Activated naive CD4-positive, alpha-beta T cell treated with anti-CD3 and anti-CD28 coated beads, Interleukin-2, amount 50 U/mL, for 72 hours (primary cell): ENCODE results near the gene SNRPD1. TPM values are rescaled to one million over a fixed set of nuclear protein-coding genes. Genes with fewer than 3 reads are reported as not detected.
A peak's percentile ranks its signal among the peaks of the same experiment; 100 is the strongest.
"Not testable (repeated sequence)": the region's sequence is repeated elsewhere in the genome, so short reads cannot be mapped to it uniquely, and the experiment has no call there.

Experiments
- ATAC-seq, 2 donors: fragments of 150-1000 bp; cut with Tn5 transposase; 2 replicates each; pipeline ENCODE4 v1.10.0; 2021; ENCODE audit warnings: mild to moderate bottlenecking in 2 of 2, moderate library complexity in 2 of 2
- DNase-seq, 2 donors: peaks; one replicate each; pipeline ENCODE4 v3.0.0; 2021 to 2022; ENCODE audit warnings: low spot score in 2 of 2
- H3K27ac Mint-ChIP-seq, 2 donors: one replicate each; pipeline ENCODE4 v1.8.0; 2022; ENCODE audit warnings: mild to moderate bottlenecking in 2 of 2, mixed read lengths in 2 of 2
- H3K36me3 Mint-ChIP-seq, 2 donors: one replicate each; pipeline ENCODE4 v1.8.0; 2022; ENCODE audit warnings: mixed read lengths in 2 of 2
- H3K9me3 Mint-ChIP-seq, 2 donors: one replicate each; pipeline ENCODE4 v1.8.0; 2022; ENCODE audit warnings: mixed read lengths in 2 of 2
- total RNA-seq, 2 donors: library from RNA; stranded (reverse); gene quantifications; one replicate each; pipeline ENCODE4 v1.2.3, GENCODE V29; 2022

The SNRPD1 gene
- total RNA-seq, 2 donors from 2014 or later: 88.2 to 135 TPM

DNA sequence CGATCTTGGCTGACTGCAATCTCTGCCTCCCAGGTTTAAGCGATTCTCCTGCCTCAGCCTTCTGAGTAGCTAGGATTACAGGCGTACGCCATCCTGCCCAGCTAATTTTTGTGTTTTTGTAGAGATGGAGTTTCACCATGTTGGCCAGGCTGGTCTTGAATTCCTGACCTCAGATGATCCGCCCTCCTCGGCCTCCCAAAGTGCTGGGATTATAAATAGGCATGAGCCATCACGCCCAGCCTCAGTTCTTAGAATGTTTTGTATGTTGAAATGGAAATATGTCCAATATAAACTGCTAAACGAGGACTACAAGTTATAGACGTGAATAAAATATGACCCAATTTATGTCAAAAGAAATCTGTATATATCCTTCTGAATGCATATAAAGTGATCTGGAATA, 9.5 kb downstream of the SNRPD1 start:
- DNase-seq, H3K27ac Mint-ChIP-seq, ATAC-seq, H3K9me3 Mint-ChIP-seq: not testable (repeated sequence)
- peaks cover 5 to 38% of the 10 kb centered on the region in 2 donors for H3K36me3 Mint-ChIP-seq

- ATAC-seq (no peak), DNase-seq (no peak)
- peaks cover 5 to 33% of the 10 kb centered on the region in 2 donors for H3K36me3 Mint-ChIP-seq
- H3K27ac Mint-ChIP-seq: peak overlapping the region in 1 of 2 donors; percentile 75
- H3K9me3 Mint-ChIP-seq: no peaks in the 10 kb centered on the region
Observed at GRCh38 chr18:21629089-21629832, 17.1 kb downstream of the SNRPD1 start.

GRCh38 chr18:21632393-21632792, 20.3 kb downstream of the SNRPD1 start:
- ATAC-seq: no peak
- DNase-seq: no peak
- peaks cover 0 to 27% of the 10 kb centered on the region in 2 donors for H3K36me3 Mint-ChIP-seq
- no peak overlapping the region for H3K27ac Mint-ChIP-seq
- no peaks in the 10 kb centered on the region for H3K9me3 Mint-ChIP-seq

GRCh38 chr18:21634588-21635199, 22.6 kb downstream of the SNRPD1 start:
- Mint-ChIP-seq H3K36me3 (peaks cover 0 to 13% of the 10 kb centered on the region in 2 donors), H3K27ac (no peak overlapping the region), H3K9me3 (no peaks in the 10 kb centered on the region)
- no peak for DNase-seq
- ATAC-seq: no peak

GRCh38 chr18:21636769-21637168, 24.7 kb downstream of the SNRPD1 start:
- Mint-ChIP-seq H3K9me3 (no peaks in the 10 kb centered on the region), H3K27ac (no peak overlapping the region), H3K36me3 (peaks cover 0 to 9% of the 10 kb centered on the region in 2 donors)
- no peak for DNase-seq
- ATAC-seq: no peak

GRCh38 chr18:21638822-21639221, 26.7 kb downstream of the SNRPD1 start:
- Mint-ChIP-seq H3K9me3 (no peaks in the 10 kb centered on the region), H3K36me3 (peaks cover 0 to 7% of the 10 kb centered on the region in 2 donors), H3K27ac (peak overlapping the region; percentile 20 to 72)
- ATAC-seq (no peak), DNase-seq (no peak)

DNA sequence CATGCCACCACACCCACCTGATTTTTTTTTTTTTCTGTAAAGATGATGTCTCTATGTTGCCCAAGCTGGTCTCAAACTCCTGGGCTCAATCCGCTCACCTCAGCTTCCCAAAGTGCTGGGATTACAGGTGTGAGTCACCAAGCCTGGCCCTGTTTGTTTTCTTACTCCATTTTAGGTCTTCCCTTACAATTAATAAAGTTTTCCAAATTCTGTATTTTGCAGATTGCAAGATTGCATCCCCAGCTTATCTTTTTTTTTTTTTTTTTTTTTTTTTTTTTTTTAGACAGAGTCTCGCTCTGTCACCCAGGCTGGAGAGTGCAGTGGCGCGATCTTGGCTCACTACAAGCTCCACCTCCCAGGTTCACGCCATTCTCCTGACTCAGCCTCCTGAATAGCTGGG, 28.3 kb downstream of the SNRPD1 start:
- not testable (repeated sequence) for ATAC-seq, H3K9me3 Mint-ChIP-seq, H3K27ac Mint-ChIP-seq, H3K36me3 Mint-ChIP-seq, DNase-seq

GRCh38 chr18:21650311-21650710, 38.2 kb downstream of the SNRPD1 start:
- no peak for ATAC-seq
- no peak overlapping the region for H3K27ac Mint-ChIP-seq
- peaks cover 0 to 5% of the 10 kb centered on the region in 2 donors for H3K9me3 Mint-ChIP-seq
- DNase-seq: no peak
- peaks cover 6 to 7% of the 10 kb centered on the region in 2 donors for H3K36me3 Mint-ChIP-seq

GRCh38 chr18:21652073-21652472, 40.0 kb downstream of the SNRPD1 start:
- Mint-ChIP-seq H3K36me3 (peaks cover 6 to 7% of the 10 kb centered on the region in 2 donors), H3K9me3 (peaks cover 0 to 5% of the 10 kb centered on the region in 2 donors), H3K27ac (peak overlapping the region in 1 of 2 donors; percentile 12)
- ATAC-seq: no peak
- no peak for DNase-seq

DNA sequence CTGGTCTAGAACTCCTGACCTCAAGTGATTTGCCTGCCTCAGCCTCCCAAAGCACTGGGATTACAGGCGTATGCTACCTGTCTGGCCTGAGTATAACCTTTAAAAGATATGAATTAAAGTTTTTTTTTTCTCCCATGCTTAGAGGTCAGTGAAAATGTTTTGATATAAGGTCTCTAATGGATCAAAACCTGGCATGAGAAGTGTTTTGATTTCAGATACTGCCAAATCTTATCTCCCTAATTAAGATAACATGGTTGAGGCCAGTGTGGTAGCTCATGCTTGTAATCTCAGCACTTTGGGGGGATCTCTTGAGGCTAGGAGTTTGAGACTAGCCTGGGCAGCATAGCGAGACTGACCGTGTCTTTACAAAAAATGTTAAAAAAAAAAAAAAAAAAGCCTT, 41.2 kb downstream of the SNRPD1 start:
- no peak for DNase-seq
- peaks cover 0 to 5% of the 10 kb centered on the region in 2 donors for H3K9me3 Mint-ChIP-seq

GRCh38 chr18:21656402-21656801, 44.3 kb downstream of the SNRPD1 start:
- ATAC-seq: no peak
- Mint-ChIP-seq H3K36me3 (peaks cover 6 to 7% of the 10 kb centered on the region in 2 donors), H3K9me3 (peaks cover 0 to 5% of the 10 kb centered on the region in 2 donors), H3K27ac (no peak overlapping the region)
- no peak for DNase-seq

More for the DNA sequence above, 41.2 kb downstream of the SNRPD1 start:
- H3K36me3 Mint-ChIP-seq: peaks cover 6 to 7% of the 10 kb centered on the region in 2 donors
- ATAC-seq: no peak
- no peak overlapping the region for H3K27ac Mint-ChIP-seq

DNA sequence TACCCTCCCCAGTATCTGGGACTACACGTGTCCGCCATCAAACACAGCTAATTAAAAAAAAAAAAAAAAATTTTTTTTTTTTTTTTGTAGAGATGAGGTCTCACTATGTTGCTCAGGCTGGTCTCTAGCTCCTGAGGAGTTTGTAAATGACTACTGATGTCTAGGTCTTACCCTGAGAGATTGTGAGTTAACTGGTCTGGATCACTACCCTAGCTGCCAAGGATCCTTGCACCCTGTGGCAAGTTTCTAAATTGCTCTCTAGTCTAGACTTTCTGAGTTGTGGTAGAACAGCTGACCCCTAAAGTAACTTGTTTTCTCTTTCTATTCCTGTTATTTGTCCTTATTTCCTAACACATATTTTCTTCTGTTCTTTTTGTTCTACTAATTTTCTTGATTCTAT, 48.0 kb downstream of the SNRPD1 start:
- H3K9me3 Mint-ChIP-seq: no peaks in the 10 kb centered on the region
- ATAC-seq: peak; percentile 26 to 74
- peaks cover 0 to 7% of the 10 kb centered on the region in 2 donors for H3K36me3 Mint-ChIP-seq

DNA sequence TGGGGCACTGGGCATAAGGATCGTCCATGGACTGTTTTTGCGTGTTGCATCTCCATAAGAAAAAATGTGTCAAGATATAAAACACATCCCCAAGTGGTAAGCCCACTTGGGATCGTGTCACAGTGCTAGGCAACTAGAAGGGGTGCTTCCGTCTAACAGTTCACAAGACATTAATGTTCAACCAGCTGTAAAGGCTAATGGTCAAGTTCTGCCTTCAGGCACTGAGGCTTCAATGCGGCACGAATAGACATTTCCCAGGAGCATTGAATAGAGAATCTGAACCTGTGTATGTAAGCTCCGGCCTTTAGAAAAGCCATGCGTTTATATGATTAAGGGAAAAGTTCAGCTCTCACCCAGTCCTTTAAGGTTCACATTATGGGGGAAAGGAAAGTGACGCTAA, 50.5 kb downstream of the SNRPD1 start:
- no peak overlapping the region for H3K27ac Mint-ChIP-seq
- DNase-seq: no peak
- no peaks in the 10 kb centered on the region for H3K9me3 Mint-ChIP-seq
- peaks cover 0 to 7% of the 10 kb centered on the region in 2 donors for H3K36me3 Mint-ChIP-seq
- ATAC-seq: no peak

More for the DNA sequence above, 48.0 kb downstream of the SNRPD1 start:
- H3K27ac Mint-ChIP-seq: no peak overlapping the region
- no peak for DNase-seq

- ATAC-seq: no peak
- no peak for DNase-seq
- Mint-ChIP-seq H3K27ac (no peak overlapping the region), H3K9me3 (no peaks in the 10 kb centered on the region), H3K36me3 (peaks cover 0 to 7% of the 10 kb centered on the region in 2 donors)
Observed at GRCh38 chr18:21663578-21663977, 51.5 kb downstream of the SNRPD1 start.

DNA sequence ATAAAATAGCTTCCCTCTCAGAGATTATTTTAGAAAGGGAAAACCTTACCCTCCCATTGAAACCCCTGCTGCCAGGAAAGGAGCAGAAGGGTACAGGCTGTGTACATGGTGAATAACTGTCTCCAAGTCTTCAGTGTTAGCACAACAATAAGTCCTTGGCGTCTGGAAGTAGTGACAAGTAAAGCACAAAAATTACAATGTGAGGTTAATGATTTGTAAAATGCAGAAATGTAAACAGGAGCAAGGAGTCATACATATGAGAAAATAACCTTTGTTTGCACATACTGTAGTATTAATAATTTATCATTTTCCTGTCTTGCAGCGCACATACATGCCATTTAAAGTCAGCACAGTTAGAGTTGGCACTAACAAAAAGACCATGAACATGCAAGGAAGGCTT, 52.0 kb downstream of the SNRPD1 start:
- Mint-ChIP-seq H3K9me3 (no peaks in the 10 kb centered on the region), H3K27ac (no peak overlapping the region), H3K36me3 (peaks cover 0 to 7% of the 10 kb centered on the region in 2 donors)
- no peak for ATAC-seq
- no peak for DNase-seq

DNA sequence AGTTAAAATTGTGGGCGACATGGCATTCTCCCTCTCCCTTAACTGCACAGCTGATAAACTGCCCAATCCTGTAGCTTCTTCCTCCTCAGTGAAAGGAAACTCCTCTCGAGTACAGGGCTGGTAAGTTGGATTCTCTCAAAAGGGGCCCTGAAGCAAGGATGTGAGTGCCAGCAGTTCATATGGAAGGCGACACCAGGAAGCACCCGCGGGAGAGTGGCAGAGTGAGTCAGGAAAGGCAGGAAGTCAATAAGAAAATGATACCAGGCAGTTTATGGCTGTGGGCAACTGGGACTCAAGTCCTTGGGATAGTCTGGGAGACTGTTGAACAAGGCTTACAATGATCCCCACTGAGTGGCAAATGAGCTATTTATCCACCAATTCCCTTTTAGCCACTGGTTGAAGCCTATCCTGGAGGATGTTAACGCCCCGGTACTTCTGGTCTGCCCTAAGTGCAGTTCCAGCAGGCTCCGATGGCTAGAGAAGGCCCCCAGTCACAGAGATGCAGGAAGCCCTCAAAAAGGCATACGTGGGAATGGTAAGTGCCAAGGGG, 57.7 kb downstream of the SNRPD1 start:
- Mint-ChIP-seq H3K9me3 (no peaks in the 10 kb centered on the region), H3K36me3 (no peaks in the 10 kb centered on the region), H3K27ac (no peak overlapping the region)
- ATAC-seq (no peak), DNase-seq (no peak)

DNA sequence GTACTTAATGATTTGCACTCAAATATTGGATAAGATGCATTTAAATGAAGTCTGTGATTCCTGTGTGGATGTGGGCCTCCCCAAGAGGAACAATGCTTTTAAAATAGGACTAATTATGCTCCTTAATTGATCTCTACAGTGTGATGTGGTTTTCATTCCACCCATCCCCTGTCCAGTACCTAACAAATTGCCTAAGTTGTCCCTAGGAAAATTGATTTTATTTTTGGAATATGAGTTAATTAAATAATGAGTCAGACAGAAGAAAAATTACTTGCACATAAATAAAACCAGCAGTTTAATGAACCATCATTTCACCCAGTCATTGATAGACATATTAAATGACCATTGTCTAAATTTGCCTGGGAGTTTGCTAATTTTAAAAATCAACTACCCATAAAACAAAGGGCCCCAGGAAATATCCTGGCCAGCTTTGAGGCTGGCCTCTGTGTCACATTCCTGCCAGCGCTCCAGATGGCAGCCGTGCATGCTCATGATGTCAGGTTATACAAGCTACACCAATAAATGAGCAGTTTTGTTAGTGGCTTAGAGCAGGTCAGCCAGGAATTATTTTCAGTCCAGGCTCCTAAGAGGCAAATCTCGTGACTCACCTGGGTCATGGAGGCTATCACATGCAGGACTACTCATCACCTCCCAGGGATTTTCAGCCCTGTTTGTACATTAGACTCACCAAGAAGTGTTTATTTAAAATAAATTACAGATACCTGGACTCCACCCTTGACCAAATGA, 60.6 kb downstream of the SNRPD1 start:
- DNase-seq (no peak), ATAC-seq (no peak)
- Mint-ChIP-seq H3K9me3 (no peaks in the 10 kb centered on the region), H3K27ac (no peak overlapping the region), H3K36me3 (no peaks in the 10 kb centered on the region)
